DMS153 (cell line): ENCODE data around the gene SMG5.
"Not testable (repeated sequence)": the region's sequence is repeated elsewhere in the genome, so short reads cannot be mapped to it uniquely, and the experiment has no call there.

Experiments
- DNase-seq: peaks from one replicate; lab custom pipeline; 2025; lab: John Stamatoyannopoulos, UW

Gene SMG5

GRCh38 chr1:156244126-156244525, 38.5 kb downstream of the SMG5 start:
- DNase-seq: no peak

- DNase-seq: no peak
Observed at GRCh38 chr1:156242738-156243137, 39.9 kb downstream of the SMG5 start.

GRCh38 chr1:156241926-156242325, 40.7 kb downstream of the SMG5 start, which contains the start of gene BGLAP:
BGLAP (plus strand) TSS chr1:156242184; CDS start chr1:156242232, 48 bp downstream.
- DNase-seq: no peak

- no peak for DNase-seq
Observed at GRCh38 chr1:156241311-156241811, 41.3 kb downstream of the SMG5 start.

- DNase-seq: no peak
Observed at GRCh38 chr1:156238248-156238647, 44.4 kb downstream of the SMG5 start.

- DNase-seq: no peak
Observed at GRCh38 chr1:156236164-156236563, 46.5 kb downstream of the SMG5 start.

GRCh38 chr1:156233426-156234127, 49.0 kb downstream of the SMG5 start:
- DNase-seq: no peak

GRCh38 chr1:156232201-156232894, 50.3 kb downstream of the SMG5 start:
- no peak for DNase-seq

GRCh38 chr1:156230473-156230837, 52.2 kb downstream of the SMG5 start:
- no peak for DNase-seq

GRCh38 chr1:156229809-156230472, 52.7 kb downstream of the SMG5 start:
- no peak for DNase-seq

GRCh38 chr1:156228501-156228900, 54.1 kb downstream of the SMG5 start:
- DNase-seq: no peak

GRCh38 chr1:156226782-156227181, 55.8 kb downstream of the SMG5 start:
- DNase-seq: no peak

- DNase-seq: no peak
Observed at GRCh38 chr1:156226116-156226538, 56.5 kb downstream of the SMG5 start.

- no peak for DNase-seq
Observed at GRCh38 chr1:156225677-156226014, 57.0 kb downstream of the SMG5 start.

GRCh38 chr1:156221986-156222692, 60.5 kb downstream of the SMG5 start:
- no peak for DNase-seq

GRCh38 chr1:156220226-156220625, 62.4 kb downstream of the SMG5 start:
- no peak for DNase-seq

- no peak for DNase-seq
Observed at GRCh38 chr1:156217871-156218270, 64.8 kb downstream of the SMG5 start.

- not testable (repeated sequence) for DNase-seq
Observed at GRCh38 chr1:156216361-156217086, 66.1 kb downstream of the SMG5 start.

GRCh38 chr1:156214024-156214748, 68.4 kb downstream of the SMG5 start:
- no peak for DNase-seq

GRCh38 chr1:156213644-156213966, 69.0 kb downstream of the SMG5 start:
- no peak for DNase-seq
